B cell (primary cell): ENCODE results near the gene TSPO. TPM values are rescaled to one million over a fixed set of nuclear protein-coding genes. Genes with fewer than 3 reads are reported as not detected.

Experiments
- ATAC-seq: fragments of 200-7000 bp; cut with Tn5 transposase; one replicate; pipeline ENCODE4 v1.10.0; 2021; ENCODE audit warnings: low read depth, mild to moderate bottlenecking, moderate number of reproducible peaks, moderate library complexity
- CTCF ChIA-PET: fragments of 350-600 bp; sonication (Branson Sonifier 250); formaldehyde crosslinking; loops from one replicate; lab custom pipeline; 2021; ENCODE audit warnings: antibody characterized with exemption, inconsistent platforms; lab: Charles Lee
- POLR2A ChIA-PET: fragments of 350-600 bp; sonication (Branson Sonifier 250); formaldehyde crosslinking; loops from one replicate; lab custom pipeline; 2021; ENCODE audit warnings: antibody characterized with exemption; lab: Charles Lee
- DNase-seq: peaks from one replicate; pipeline ENCODE4 v3.0.0; 2013
- H2AFZ ChIP-seq: 2 replicates; pipeline ENCODE4 v1.6.1; 2012; ENCODE audit warnings: mild to moderate bottlenecking, low read depth, low read length; ENCODE audit not compliant: insufficient read depth, poor library complexity, severe bottlenecking
- H3K27ac ChIP-seq, 2 donors: 1 replicate in 1 of 2; 2 replicates in 1 of 2; pipeline ENCODE4 v1.5.1; 2012 to 2013; ENCODE audit warnings: low read length in 2 of 2, mild to moderate bottlenecking in 2 of 2, moderate library complexity in 1 of 2
- H3K27me3 ChIP-seq, 4 experiments: fragments of 200-600 bp in 1 of 4; sonication (generic) in 1 of 4; replicated peaks in 1 of 4; 1 replicate in 2 of 4; 2 replicates in 2 of 4; pipeline versions ENCODE4 v1.6.1 to v1.7.0; 2013 to 2016; ENCODE audit warnings: low read length in 3 of 4, mild to moderate bottlenecking in 2 of 4, mixed read lengths in 1 of 4, moderate library complexity in 1 of 4; ENCODE audit not compliant: insufficient read depth in 4 of 4, control insufficient read depth in 3 of 4; ENCODE audit errors: control extremely low read depth in 1 of 4
- H3K36me3 ChIP-seq, 2 experiments: replicated peaks in 1 of 2; 1 replicate in 1 of 2; 2 replicates in 1 of 2; pipeline versions ENCODE4 v1.6.1 to v1.7.1; 2013; ENCODE audit warnings: low read length in 1 of 2; ENCODE audit not compliant: insufficient read depth in 2 of 2, control insufficient read depth in 1 of 2; ENCODE audit errors: control extremely low read depth in 1 of 2, extremely low read depth in 1 of 2
- H3K4me1 ChIP-seq, 2 donors: fragments of 200-600 bp in 1 of 2; sonication (generic) in 1 of 2; 1 replicate in 1 of 2; 2 replicates in 1 of 2; pipeline versions ENCODE4 v1.5.1 to v1.6.1; 2013 to 2017; ENCODE audit warnings: low read length in 2 of 2; ENCODE audit not compliant: control insufficient read depth in 2 of 2, insufficient read depth in 2 of 2
- H3K4me2 ChIP-seq: replicated peaks from 2 replicates; pipeline ENCODE3; 2012; ENCODE audit warnings: mild to moderate bottlenecking, low read depth, low read length; ENCODE audit not compliant: poor library complexity, severe bottlenecking
- H3K4me3 ChIP-seq, 5 experiments: fragments of 200-600 bp in 1 of 5; sonication (generic) in 1 of 5; 1 replicate in 3 of 5; 2 replicates in 2 of 5; pipeline versions ENCODE4 v1.5.1 to v1.7.0; 2011 to 2016; ENCODE audit warnings: low read length in 4 of 5, mild to moderate bottlenecking in 4 of 5, low read depth in 2 of 5, control low read depth in 1 of 5, moderate library complexity in 1 of 5; ENCODE audit not compliant: insufficient read depth in 1 of 5; ENCODE audit errors: control extremely low read depth in 1 of 5, extremely low read depth in 1 of 5
- H3K79me2 ChIP-seq: fragments of 200-600 bp; sonication (generic); one replicate; pipeline ENCODE4 v1.6.0; 2016; ENCODE audit warnings: low read length; ENCODE audit not compliant: control insufficient read depth, insufficient read depth
- H3K9ac ChIP-seq: fragments of 200-600 bp; sonication (generic); 2 replicates; pipeline ENCODE4 v1.6.1; 2017; ENCODE audit warnings: mild to moderate bottlenecking, low read length, moderate library complexity
- H3K9me3 ChIP-seq, 3 donors: one replicate each; pipeline versions ENCODE4 v1.6.1 to v1.7.1; 2013; ENCODE audit warnings: low read length in 2 of 3; ENCODE audit not compliant: control insufficient read depth in 2 of 3, insufficient read depth in 1 of 3; ENCODE audit errors: control extremely low read depth in 1 of 3
- H4K20me1 ChIP-seq: 2 replicates; pipeline ENCODE4 v1.6.0; 2012; ENCODE audit warnings: mild to moderate bottlenecking, low read length; ENCODE audit not compliant: insufficient read depth, control insufficient read depth, poor library complexity, severe bottlenecking
- H3K27ac Mint-ChIP-seq: one replicate; pipeline ENCODE4 v1.8.0; 2021; ENCODE audit warnings: mixed read lengths
- H3K27me3 Mint-ChIP-seq: one replicate; pipeline ENCODE4 v1.8.0; 2021; ENCODE audit warnings: mixed read lengths
- H3K4me1 Mint-ChIP-seq: one replicate; pipeline ENCODE4 v1.8.0; 2021; ENCODE audit warnings: mixed read lengths
- H3K4me3 Mint-ChIP-seq: one replicate; pipeline ENCODE4 v1.8.0; 2021; ENCODE audit warnings: mixed read lengths
- H3K9me3 Mint-ChIP-seq: one replicate; pipeline ENCODE4 v1.8.0; 2022; ENCODE audit warnings: mixed read lengths; ENCODE audit not compliant: insufficient read depth
- CTCF ChIP-seq: fragments of 200-600 bp; IDR thresholded peaks from one replicate; pipeline ENCODE4 v1.8.0; 2022; ENCODE audit warnings: antibody characterized with exemption, mild to moderate bottlenecking
- EZH2 ChIP-seq: IDR thresholded peaks from 2 replicates; pipeline ENCODE4 v1.6.1; 2012; ENCODE audit warnings: borderline replicate concordance, low read depth, mild to moderate bottlenecking, moderate library complexity, low read length; ENCODE audit not compliant: insufficient read depth, poor library complexity, severe bottlenecking
- WGBS: methylation state at CpG from one replicate; pipeline ENCODE4 v1.1.5; 2013; ENCODE audit warnings: missing lambda C conversion rate; ENCODE audit not compliant: insufficient coverage; 5-methylcytosine and 5-hydroxymethylcytosine counted together
- intact Hi-C: fragments of 100-400 bp; cut with micrococcal nuclease; formaldehyde crosslinking; loops from one replicate; pipeline ENCODE4 v1.10.0; 2022
- polyA plus RNA-seq: library from polyadenylated mRNA; depleted of rRNA; stranded (reverse); fragments of >200 nt; gene quantifications from 2 replicates; pipeline ENCODE4 v1.2.3, GENCODE V29; 2012
- total RNA-seq, 2 donors: library from RNA; stranded (reverse); fragments of 120-200 nt in 1 of 2; gene quantifications; 1 replicate in 1 of 2; 2 replicates in 1 of 2; pipeline versions ENCODE4 v1.2.3 to v1.2.4, GENCODE V29; 2013 to 2022

Gene TSPO
- total and polyA plus RNA-seq, 2 donors (not counting 1 experiment from before 2014, with no cell fraction given) = 54.9 to 94.2 TPM

DNA sequence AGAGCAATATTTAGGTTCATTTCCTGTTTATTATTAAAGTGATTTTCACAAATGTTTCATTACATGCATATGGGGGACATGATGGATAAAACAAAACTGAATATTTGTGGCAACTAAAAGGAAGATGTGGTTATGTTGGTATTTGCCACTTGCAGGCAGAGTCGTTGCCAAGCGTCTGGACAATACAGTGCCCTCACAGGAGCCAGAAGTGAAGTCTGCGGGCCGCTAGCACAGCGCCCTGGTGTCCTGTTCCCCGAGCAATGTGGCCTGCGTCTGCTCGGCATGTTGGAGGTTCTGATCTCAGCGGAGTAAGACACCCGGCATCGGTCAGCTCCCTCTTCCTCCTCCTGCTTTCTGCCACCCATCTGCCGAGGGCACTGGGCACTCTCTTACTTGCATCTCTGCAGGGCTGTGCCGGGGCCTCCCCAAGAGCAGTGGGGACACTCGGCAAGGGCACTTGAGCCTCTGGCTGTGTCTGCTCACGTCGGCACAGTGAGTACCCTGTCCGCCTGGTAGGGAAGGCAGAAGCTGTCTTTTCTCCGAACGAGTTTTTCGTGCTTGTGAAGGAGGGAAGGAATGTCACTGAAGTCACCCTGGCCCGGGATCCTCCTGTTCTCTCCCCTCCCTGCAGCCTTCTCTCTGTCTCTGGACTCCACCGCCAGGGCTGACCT lies 46.0 kb downstream of the TSPO start:
- no peak for DNase-seq
- Histone ChIP-seq H3K4me3 (no peak overlapping the region), H2AFZ (no peak overlapping the region), H3K27ac (no peak overlapping the region), H3K9me3 (no peaks in the 10 kb centered on the region), H3K9ac (no peak overlapping the region), H3K36me3 (no peaks in the 10 kb centered on the region), H4K20me1 (no peaks in the 10 kb centered on the region), H3K27me3 (peaks cover 0 to 4% (median 1%) of the 10 kb centered on the region in 4 experiments), H3K4me2 (no peak overlapping the region), H3K79me2 (no peaks in the 10 kb centered on the region), H3K4me1 (no peaks in the 10 kb centered on the region)
- ATAC-seq = no peak
- ChIA-PET POLR2A (no interaction called here), CTCF (no interaction called here)
- Mint-ChIP-seq H3K27me3 (peaks cover 16% of the 10 kb centered on the region), H3K9me3 (no peaks in the 10 kb centered on the region), H3K27ac (no peak overlapping the region), H3K4me1 (no peaks in the 10 kb centered on the region), H3K4me3 (no peak overlapping the region)
- no peak for TF ChIP-seq EZH2
- TF ChIP-seq CTCF = no peak
- intact Hi-C loops = no loop called here
- 75% methylated on average over 13 of the region's 22 CpGs for WGBS

GRCh38 chr22:43198126-43198525 lies 46.8 kb downstream of the TSPO start:
- Histone ChIP-seq H3K4me1 (no peaks in the 10 kb centered on the region), H3K36me3 (no peaks in the 10 kb centered on the region), H3K27me3 (peaks cover 0 to 4% (median 1%) of the 10 kb centered on the region in 4 experiments), H3K9ac (no peak overlapping the region), H3K4me3 (no peak overlapping the region), H3K4me2 (no peak overlapping the region), H4K20me1 (no peaks in the 10 kb centered on the region), H3K27ac (no peak overlapping the region), H3K9me3 (no peaks in the 10 kb centered on the region), H3K79me2 (no peaks in the 10 kb centered on the region), H2AFZ (no peak overlapping the region)
- no peak for DNase-seq
- ChIA-PET POLR2A (no interaction called here), CTCF (no interaction called here)
- H3K27ac Mint-ChIP-seq = no peak overlapping the region
- ATAC-seq = no peak
- intact Hi-C loops = no loop called here
- H3K4me1 Mint-ChIP-seq = no peaks in the 10 kb centered on the region
- no peaks in the 10 kb centered on the region for H3K9me3 Mint-ChIP-seq
- H3K4me3 Mint-ChIP-seq = no peak overlapping the region
- TF ChIP-seq CTCF = no peak
- TF ChIP-seq EZH2 = no peak
- whole genome bisulfite sequencing = 100% methylated on average over 3 of the region's 5 CpGs
- H3K27me3 Mint-ChIP-seq = peaks cover 18% of the 10 kb centered on the region
